Stimulated activated CD4-positive, alpha-beta T cell treated with anti-CD3 and anti-CD28 coated beads, Interleukin-4, amount 100 ng/mL, for 48 hours (primary cell): Measurements from ENCODE around the gene CTAG1A.
"Not testable (repeated sequence)": the region's sequence is repeated elsewhere in the genome, so short reads cannot be mapped to it uniquely, and the experiment has no call there.

Source experiments
- DNase-seq, 2 donors: peaks; one replicate each; pipeline ENCODE4 v3.0.0-alpha.2; 2020; ENCODE audit warnings: low read depth in 2 of 2

Gene CTAG1A

DNA sequence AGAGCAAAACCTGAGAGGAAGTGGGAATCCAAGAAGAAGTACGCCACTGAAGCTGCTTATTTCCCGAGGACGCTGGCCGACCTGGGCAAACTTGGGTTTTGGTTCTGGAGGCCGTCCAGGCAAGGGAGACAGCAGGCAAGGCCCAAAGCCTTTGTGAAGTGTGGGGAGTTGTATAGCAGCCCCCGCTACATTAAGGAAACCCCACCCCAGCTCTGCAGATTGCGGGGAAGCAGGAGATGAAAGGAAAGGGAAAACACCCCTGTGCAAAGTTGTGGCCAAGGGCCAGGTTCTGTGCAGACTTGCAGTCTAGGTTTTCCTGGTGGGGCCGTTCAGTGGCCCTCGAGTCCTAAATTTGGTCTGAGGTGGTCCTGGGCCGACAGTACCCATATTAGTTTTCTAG is 11.9 kb upstream of the CTAG1A start:
- not testable (repeated sequence) for DNase-seq

DNA sequence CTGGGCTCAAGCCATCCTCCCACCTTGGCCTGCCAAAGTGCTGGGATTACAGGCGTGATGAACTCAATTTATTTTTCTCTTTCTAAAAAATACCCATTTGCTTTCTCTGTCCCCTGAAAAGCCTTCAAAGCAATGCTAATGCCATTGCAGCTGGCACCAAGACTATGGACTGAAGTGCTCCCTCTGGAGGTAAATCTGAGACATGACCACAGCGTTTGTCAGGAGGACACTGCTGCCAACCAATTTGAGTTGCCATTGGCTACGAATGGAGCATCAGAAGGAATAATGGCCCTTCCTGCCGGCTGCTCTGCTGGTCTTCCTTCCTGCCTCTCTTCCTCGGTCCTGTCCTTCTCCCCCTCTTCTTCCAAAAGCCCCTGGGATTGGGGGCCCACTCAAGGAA is 9.9 kb upstream of the CTAG1A start:
- DNase-seq: not testable (repeated sequence)

DNA sequence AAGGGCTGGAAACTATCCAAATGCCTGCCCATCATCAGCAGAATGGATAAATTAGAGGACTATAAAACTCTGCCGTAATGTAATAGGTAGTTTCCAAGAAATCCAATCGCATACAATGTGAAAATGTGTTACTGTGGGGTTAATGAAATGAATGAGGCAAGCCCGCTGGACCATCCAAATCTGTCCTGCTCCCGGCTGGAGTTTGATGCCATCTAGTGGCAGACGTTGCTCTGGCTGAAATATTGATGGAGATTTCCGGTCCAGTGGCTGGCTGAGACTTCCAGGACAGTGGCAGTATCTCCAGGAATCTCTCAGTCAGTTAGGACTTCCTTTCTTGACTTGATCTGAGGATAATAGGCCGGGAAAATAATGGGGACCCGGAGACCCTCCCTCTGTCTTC is 1.9 kb upstream of the CTAG1A start:
- not testable (repeated sequence) for DNase-seq

DNA sequence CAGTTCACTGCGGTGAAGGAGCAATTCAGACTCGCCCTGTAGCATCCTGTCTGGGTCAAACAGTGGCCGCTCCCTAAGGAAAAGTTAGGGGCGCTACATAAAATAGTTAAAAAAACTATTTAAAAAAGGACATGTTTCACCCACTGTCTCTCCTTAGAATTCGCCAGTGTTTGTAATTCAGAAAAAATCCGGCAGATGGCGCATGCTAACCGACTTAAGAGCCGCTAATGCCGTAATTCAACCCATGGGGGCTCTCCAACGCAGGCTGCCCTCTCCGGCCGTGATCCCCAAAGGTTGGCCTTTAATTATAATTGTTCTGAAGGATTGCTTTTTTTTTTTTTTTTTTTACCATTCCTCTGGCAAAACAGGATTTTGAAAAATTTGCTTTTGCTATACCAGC is 5.5 kb downstream of the CTAG1A start:
- DNase-seq: not testable (repeated sequence)

DNA sequence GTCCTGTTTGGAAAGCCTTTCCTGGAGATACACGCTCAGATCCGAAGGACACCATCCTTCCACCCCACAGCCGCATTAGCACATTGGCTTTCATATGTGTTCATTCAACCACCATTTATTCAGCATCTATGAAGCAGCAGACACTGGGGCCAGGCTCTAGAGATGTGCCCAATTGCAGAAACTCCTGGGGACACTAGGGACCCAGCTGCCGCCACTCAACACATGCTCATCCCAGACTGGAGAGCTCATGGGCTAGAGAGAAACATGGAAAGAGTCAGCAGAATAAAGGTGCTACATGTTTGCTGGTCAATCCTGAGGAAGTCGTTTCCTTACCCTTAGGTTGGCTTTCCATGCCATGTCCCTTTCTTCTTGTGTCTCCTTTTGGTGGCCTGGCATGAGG is 7.6 kb downstream of the CTAG1A start:
- DNase-seq: no peak

DNA sequence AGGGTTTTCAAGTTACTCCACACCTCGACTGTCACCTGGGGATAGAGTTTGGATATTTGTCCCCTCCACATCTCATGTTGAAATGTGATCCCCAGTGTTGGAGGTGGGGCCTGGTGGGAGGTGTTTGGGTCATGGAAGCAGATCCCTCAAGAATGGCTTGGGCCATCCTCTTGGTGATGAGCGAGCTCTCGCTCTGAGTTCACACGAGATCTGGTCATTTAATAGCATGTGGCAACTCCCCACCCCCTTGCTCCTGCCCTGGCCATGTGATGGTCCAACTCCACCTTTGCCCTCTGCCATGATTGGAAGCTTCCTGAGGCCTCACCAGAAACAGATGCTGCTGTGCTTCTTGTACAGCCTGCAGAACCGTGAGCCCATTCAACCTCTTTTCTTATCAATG is 8.3 kb downstream of the CTAG1A start:
- no peak for DNase-seq

DNA sequence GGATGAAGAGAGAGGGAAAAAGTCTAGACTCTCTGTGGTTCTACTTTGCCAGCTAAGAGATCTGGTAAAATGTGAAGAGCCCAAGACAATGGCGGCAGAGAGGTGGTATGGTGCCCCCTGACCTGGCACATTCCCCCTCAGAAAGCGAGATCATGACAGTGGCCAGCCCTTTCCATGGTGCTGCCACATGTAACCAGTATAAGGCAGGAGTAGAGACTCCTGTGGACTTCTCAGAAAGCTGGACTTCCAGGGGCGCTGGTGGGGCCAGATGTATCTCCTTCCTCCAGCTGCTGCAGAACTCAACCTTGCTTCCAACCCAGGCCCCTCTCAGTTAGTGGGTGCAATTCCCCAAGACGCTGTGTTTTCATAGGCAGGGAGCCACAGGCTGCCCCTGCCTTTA is 9.6 kb downstream of the CTAG1A start:
- DNase-seq: no peak

DNA sequence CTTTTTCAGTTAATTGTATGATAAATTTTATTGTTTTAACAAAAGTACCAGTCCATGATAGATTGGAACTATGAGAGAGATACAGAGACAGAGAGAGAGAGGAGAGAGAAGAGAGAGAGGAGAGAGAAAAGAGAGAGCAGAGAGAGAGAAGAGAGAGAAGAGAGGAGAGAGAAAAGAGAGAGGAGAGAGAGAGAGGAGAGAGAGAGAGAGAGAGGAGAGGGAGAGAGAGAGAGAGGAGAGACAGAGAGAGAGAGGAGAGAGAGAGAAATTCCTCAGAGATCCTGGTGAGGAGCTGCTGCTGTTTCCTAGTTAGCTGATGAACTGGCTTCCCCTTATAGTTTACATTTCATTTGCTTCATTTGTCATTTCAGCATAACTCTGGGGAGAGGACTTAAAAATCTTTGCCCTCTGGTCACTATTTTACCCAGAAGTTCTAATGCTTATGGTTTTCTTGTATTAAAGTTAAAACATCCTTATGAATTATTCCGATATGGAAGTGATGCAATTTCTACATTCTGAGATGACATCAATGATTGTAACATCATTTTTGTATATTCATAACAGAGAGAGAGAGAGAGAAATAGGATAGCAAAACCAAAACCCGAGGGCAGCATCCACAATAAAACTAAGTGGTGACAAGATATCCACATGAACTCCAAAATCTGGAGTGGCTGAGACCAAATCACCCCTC is 10.8 kb downstream of the CTAG1A start:
- no peak for DNase-seq

DNA sequence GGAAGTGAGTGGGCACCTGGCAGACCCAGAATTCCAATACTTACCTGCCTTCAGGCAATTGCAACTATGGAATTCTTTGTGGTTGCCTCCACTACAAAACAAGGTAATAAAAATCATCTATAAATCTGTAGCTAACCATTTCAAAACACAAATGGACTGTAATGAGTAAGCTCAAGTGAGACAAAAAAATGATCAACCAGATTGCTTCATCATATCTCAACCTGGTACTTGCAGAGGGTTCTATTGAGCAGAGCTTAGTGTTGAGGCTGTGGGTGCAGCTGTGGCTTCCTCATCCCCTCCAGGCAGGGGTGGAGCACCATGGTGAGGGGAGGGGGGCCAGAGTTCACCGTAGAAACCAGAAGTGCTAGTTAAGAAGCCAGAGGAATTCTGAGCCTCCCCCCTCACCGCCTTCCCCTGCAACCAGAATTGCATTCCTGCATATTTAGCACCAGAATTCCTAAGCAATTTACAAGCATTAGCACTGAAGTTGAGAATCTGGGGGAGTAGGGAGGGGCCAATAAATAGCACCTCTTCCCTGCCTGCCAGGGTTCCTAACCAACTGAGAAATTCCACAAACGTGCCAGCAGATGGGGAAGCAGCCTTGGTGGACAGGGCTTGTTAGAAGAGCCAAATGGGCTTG is 11.5 kb downstream of the CTAG1A start:
- no peak for DNase-seq

DNA sequence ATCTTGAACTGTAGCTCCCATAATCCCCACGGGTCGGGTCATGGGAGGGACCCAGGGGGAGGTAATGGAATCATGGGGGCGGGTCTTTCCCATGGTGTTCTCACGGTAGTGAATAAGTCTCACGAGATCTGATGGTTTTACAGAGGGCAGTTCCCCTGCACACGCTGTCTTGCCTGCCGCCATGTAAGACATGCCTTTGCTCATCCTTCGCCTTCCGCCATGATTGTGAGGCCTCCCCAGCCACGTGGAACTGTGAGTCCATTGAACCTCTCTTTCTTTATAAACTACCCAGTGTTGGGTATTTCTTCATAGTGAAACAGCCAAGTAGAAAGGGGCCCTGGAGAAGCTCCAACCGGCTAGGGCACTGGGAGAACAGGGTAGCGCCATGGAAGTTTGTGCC is 12.3 kb downstream of the CTAG1A start:
- DNase-seq: no peak

DNA sequence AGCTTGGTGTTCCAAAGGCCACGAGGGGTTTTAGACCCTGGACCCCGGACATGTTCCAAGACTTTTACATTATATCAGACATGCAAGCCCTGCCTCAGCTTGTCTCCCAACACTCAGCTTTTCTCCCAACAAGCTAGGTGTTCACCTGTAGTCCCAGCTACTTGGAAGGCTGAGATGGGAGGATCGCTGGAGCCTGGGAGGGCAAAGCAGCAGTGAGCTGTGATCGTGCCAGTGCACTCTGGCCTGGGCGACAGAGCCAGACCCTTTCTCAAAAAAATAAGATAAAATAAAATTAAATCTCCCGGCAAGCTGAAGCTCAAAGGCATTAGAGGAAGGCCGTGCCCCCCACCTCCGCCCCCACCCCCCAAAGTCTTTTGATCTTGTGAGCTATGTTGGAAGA is 13.7 kb downstream of the CTAG1A start:
- no peak for DNase-seq

DNA sequence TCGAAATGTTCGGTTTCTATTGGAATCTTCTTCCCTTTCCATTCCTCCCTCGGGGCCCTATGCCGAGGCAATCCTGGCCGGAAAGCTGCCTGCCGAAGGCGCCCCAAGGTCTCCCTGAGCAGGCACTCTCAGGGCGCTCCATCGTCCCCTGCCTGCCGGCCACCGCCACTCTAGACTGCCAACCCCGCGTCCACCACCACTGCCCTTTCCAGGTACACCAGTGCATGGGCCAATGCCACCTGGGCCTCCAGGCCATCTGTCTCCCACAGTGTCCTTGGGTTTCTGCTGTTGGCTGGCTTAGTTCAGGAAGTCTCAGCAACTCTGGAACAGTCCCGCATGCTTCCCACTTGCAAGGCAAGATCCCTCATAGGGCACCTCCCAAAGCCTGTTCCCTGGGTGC is 14.6 kb downstream of the CTAG1A start:
- DNase-seq: no peak

DNA sequence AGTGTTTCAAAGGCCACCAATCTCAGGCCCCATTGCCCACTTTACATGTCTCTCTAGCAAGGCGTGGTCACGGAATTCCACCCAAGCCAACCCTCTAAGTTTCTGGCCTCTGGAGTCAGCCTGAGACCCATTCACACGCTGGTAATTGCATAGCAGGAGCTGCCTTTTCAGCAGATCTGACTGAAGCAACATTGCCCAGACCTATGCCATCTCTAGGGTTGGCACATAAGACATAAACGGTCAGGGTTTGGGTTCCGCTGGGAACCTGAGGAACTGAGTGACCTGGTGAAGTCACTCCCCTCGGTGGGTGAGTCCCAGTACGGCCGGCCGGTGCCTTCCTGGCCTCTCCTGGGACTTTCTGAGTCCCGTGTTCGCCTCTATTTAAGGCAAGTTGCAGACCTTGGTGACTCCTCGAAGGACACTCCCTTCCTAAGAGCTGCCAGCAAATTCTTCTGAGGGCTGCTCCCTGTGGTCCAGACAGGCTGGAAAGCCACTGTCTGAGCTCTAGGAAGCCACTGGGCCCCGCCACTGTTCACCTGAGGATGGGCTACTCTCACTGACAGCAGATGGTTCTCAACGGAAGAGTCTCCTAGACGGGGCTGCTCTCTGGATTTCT is 15.9 kb downstream of the CTAG1A start:
- no peak for DNase-seq

DNA sequence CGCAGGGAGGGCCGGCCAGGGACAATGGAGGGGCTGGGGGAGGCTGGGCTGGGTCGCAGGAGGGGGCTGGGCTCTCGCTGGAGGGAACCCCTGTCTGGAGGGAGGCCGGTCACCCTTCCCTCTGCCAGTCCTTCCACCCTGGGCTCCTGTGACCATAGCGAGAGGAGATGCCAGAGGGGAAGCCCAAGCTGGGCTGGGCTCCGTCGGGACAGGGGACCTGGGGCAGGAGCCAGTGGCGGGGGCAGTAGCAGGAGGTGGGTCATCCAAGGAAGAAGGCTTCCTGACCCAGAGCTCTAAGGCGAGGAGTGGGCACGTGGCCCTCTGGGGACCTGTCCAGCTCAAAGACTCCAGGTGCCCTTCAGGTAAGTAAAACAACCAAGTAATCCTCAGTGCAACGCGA is 17.3 kb downstream of the CTAG1A start:
- no peak for DNase-seq

DNA sequence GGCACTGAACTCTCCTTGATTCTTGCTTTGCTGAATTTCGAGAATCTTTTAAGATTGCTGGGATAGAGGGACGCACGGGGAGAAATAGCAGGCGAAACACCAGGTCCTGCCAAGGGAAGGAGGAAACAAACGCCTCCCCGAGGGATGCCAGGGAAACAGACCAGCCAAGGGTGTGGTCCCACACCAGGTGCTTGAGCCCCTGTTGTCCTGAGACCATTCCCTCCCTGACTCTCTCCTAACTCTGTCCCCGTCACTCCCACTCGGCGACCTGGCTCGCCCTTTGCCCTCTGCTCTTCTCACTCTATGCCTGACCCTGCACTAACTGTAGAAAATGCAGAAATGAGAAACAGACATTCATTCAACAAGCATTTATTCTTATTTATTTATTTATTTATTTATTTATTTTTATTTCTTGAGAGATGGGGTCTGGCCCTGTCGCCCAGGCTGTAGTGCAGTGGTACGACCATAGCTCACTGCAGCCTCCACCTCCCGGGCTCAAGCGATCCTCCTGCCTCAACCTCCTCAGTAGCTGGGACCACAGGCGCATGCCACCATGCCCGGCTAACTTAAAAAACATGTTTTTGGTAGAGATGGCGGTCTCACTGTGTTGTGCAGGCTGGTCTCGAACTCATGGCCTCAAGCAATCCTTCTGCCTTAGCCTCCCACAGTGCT is 18.0 kb downstream of the CTAG1A start:
- no peak for DNase-seq

DNA sequence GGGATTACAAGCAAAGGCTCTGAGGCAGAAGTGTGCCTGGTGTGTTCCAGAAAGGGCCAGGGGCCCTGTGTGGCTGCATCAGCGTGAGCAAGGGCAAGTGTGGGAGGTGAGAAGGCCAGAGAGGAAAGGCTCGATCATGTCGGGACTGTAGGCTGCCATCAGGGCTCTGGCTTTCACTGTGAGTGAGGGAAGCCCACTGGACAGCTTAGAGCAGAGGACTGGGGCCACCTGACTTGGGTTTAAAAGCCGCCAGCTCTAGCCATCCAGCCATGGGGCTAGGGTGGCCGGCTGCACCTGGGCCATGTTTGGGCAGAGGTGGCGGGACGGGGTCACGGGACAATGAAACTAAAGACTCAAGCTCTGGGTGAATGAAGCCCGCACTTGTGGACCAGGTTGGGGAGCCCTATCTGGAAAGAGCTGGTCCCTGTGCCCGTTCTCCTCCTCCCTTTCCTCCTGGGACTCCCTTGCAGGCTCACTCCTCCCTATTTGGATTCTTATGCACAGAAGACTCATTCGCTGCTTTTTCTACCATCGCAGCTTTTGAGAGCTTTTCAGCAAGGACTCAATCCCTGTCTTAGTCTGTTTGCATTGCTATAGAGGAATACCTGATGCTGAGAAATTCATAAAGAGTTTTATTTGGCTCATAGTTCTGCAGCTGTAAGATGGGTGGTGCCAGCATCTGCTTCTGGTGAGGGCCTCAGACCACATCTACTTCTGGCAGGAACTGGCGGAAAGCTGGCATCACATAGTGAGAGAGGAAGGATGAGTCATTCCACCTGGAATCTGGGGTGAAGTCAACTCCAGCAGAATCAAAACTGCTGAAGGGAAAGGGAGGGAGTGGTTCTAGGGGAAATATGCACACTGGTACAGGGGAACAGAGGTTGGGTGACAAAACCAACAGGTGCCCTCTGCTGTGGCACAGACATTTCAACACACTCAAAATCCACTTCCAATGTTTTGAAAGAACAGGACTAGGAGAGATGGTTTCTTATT is 18.8 kb downstream of the CTAG1A start:
- no peak for DNase-seq

DNA sequence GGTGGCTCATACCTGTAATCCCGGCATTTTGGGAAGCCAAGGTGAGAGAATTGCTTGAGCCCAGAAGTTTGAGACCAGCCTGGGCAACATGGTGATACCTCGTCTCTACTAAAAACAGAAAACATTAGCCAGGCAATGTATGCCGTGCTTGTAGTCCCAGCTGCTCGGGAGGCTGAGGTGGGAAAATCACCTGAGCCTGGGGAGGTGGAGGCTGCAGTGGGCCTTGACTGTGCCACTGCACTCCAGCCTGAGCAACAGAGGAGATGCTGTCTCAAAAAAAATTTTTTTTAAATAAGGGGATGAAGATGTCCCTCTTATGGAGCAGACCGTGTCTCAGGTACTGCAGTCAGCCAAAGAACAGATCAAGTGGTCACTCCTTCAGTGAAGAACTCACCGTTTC is 20.6 kb downstream of the CTAG1A start:
- no peak for DNase-seq

DNA sequence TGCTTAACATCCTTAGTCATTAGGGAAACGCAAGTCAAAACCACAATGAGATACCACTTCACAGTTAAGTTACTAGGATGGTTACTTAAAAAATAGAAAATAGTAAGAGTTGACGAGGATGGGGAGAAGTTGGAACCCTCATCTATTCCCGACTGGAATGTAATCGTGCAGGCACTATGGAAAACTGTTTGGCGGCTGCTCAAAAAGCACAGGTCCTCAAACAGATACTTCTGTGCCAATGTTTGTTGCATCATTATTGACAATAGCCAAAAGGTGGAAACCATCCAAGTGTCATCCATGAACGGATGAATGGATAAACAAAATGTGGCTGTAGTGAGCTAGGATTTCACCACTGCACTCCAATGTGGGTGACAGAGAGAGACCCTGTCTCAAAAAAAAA is 22.4 kb downstream of the CTAG1A start:
- DNase-seq: no peak

DNA sequence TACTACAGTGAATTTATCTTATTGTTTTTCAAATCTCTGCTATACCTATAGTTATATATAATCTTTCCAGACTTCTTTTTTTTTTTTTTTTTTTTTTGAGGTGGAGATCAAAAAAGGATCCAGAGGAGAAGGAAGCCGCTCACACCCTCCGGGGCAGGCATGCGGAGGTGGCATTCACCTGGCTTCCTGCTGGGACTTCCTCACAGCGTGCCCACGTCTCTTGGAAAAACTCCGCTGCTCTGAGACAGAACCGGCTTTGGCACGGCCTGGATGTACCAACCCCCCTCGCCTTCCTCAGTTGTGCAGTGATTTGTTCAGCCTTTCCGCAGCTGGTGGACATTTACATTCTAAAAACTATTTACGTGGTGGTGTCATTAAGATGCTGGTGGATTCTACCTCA is 23.0 kb downstream of the CTAG1A start:
- DNase-seq: not testable (repeated sequence)

DNA sequence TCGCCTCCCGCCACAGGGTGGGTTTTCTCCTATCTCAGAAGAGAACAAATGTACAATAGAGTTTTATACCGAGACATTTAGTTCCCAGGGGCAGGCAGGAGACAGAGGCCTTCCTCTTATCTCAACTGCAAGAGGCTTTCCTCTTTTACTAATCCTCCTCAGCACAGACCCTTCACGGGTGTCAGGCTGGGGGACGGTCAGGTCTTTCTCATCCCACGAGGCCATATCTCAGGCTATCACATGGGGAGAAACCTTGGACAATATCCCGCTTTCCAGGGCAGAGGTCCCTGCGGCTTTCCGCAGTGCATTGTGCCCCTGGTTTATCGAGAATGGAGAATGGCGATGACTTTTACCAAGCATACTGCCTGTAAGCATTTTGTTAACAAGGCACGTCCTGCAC is 23.9 kb downstream of the CTAG1A start:
- DNase-seq: not testable (repeated sequence)

DNA sequence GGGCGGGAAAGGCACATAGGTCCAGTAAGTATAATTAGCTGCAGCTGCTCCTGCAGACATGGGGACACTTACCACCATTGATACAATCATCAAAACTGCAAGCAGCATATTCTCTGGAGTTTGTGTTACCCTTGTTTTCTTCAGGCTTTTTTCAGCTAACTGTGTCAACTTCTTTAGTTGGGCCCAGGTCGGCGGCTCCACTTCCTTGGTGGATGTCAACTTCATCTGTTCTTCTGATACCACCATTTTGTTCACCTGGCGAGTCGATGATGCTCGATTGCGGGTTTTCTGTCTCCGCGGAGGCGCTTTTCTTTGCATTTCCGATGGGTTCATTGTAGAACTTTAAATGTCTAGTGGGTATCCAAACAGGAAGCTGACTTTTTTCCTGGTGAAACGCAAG is 26.2 kb downstream of the CTAG1A start:
- DNase-seq: not testable (repeated sequence)

DNA sequence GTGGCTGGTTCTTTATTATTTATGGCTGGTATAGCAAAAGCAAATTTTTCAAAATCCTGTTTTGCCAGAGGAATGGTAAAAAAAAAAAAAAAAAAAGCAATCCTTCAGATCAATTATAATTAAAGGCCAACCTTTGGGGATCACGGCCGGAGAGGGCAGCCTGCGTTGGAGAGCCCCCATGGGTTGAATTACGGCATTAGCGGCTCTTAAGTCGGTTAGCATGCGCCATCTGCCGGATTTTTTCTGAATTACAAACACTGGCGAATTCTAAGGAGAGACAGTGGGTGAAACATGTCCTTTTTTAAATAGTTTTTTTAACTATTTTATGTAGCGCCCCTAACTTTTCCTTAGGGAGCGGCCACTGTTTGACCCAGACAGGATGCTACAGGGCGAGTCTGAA is 28.7 kb downstream of the CTAG1A start:
- DNase-seq: not testable (repeated sequence)
